Measurements from ENCODE around the gene AMBRA1. TPM values are rescaled to one million over a fixed set of nuclear protein-coding genes. Genes with fewer than 3 reads are reported as not detected.

AMBRA1 gene
- total RNA-seq, 4 donors from 2014 or later = 20.2 to 31.3 (median 25.9) TPM

GRCh38 chr11:46447544-46447943 is 146.3 kb downstream of the AMBRA1 start:
- WGBS, 2 donors = 95 to 100% methylated on average over 2 of the region's 2 CpGs

GRCh38 chr11:46445920-46446771 is 147.7 kb downstream of the AMBRA1 start:
- intact Hi-C loops (cut with DNase I) = no loop called here
- Histone ChIP-seq H3K9me3 (no peaks in the 10 kb centered on the region), H3K27ac (no peak overlapping the region), H3K27me3 (no peaks in the 10 kb centered on the region), H3K36me3 (peaks cover 0 to 23% (median 0%) of the 10 kb centered on the region in 3 donors), H3K4me3 (no peak overlapping the region), H3K4me1 (peaks cover 0 to 26% (median 5%) of the 10 kb centered on the region in 3 donors)
- TF ChIP-seq POLR2A (IDR thresholded peaks at IDR 0.05) = no peak
- no peak for TF ChIP-seq CTCF (IDR thresholded peaks at IDR 0.05)
- 61 to 66% methylated on average over 4 of the region's 4 CpGs for WGBS, 2 donors
- DNase-seq = no peak

More at GRCh38 chr11:46447544-46447943, 146.3 kb downstream of the AMBRA1 start:
- Histone ChIP-seq H3K4me1 (peaks cover 0 to 32% (median 9%) of the 10 kb centered on the region in 3 donors), H3K4me3 (no peak overlapping the region), H3K36me3 (peaks cover 0 to 9% (median 0%) of the 10 kb centered on the region in 3 donors), H3K9me3 (no peaks in the 10 kb centered on the region), H3K27me3 (no peaks in the 10 kb centered on the region), H3K27ac (no peak overlapping the region)
- no peak for DNase-seq
- intact Hi-C loops (cut with DNase I) = no loop called here
- no peak for TF ChIP-seq POLR2A (IDR thresholded peaks at IDR 0.05)

- 80 to 89% methylated on average over 4 of the region's 4 CpGs for WGBS, 2 donors
- peaks cover 0 to 18% (median 0%) of the 10 kb centered on the region in 3 donors for H3K4me1 ChIP-seq
- intact Hi-C loops (cut with DNase I) = no loop called here
- peaks cover 0 to 29% (median 0%) of the 10 kb centered on the region in 3 donors for H3K36me3 ChIP-seq
- TF ChIP-seq CTCF (IDR thresholded peaks at IDR 0.05) (no peak), POLR2A (IDR thresholded peaks at IDR 0.05) (no peak)
- H3K4me3 ChIP-seq = no peak overlapping the region
- no peaks in the 10 kb centered on the region for H3K9me3 ChIP-seq
- no peaks in the 10 kb centered on the region for H3K27me3 ChIP-seq
- H3K27ac ChIP-seq = no peak overlapping the region
- no peak for DNase-seq
Measured at GRCh38 chr11:46445192-46445919, 148.5 kb downstream of the AMBRA1 start.

- TF ChIP-seq CTCF (IDR thresholded peaks at IDR 0.05) (no peak), POLR2A (IDR thresholded peaks at IDR 0.05) (no peak)
- no peak overlapping the region for H3K4me3 ChIP-seq
- intact Hi-C loops (cut with DNase I) = no loop called here
- DNase-seq = no peak
- H3K9me3 ChIP-seq = no peaks in the 10 kb centered on the region
- no peak overlapping the region for H3K27ac ChIP-seq
- peaks cover 0 to 18% (median 0%) of the 10 kb centered on the region in 3 donors for H3K4me1 ChIP-seq
- H3K36me3 ChIP-seq = peaks cover 0 to 34% (median 0%) of the 10 kb centered on the region in 3 donors
- H3K27me3 ChIP-seq = no peaks in the 10 kb centered on the region
Measured at GRCh38 chr11:46444305-46444704, 149.5 kb downstream of the AMBRA1 start.

- no peak overlapping the region for H3K4me3 ChIP-seq
- TF ChIP-seq POLR2A (IDR thresholded peaks at IDR 0.05) = no peak
- TF ChIP-seq CTCF (IDR thresholded peaks at IDR 0.05) = no peak
- no peaks in the 10 kb centered on the region for H3K27me3 ChIP-seq
- no peak overlapping the region for H3K27ac ChIP-seq
- intact Hi-C loops (cut with DNase I) = no loop called here
- peaks cover 0 to 65% (median 13%) of the 10 kb centered on the region in 3 donors for H3K36me3 ChIP-seq
- H3K9me3 ChIP-seq = no peaks in the 10 kb centered on the region
- 55 to 76% methylated on average over 4 of the region's 4 CpGs for WGBS, 2 donors
- H3K4me1 ChIP-seq = no peaks in the 10 kb centered on the region
- DNase-seq = no peak
Measured at GRCh38 chr11:46438211-46438610, 155.6 kb downstream of the AMBRA1 start.
